GM21717 (cell line): Measurements from ENCODE around the gene FGF7.
"Not testable (repeated sequence)": the region's sequence is repeated elsewhere in the genome, so short reads cannot be mapped to it uniquely, and the experiment has no call there.

Experiments
- ATAC-seq: cut with Tn5 transposase; IDR thresholded peaks from one replicate; pipeline ENCODE4 v1.9.1; 2021; ENCODE audit warnings: mild to moderate bottlenecking, moderate library complexity; ENCODE audit not compliant: unreplicated experiment

FGF7 gene

DNA sequence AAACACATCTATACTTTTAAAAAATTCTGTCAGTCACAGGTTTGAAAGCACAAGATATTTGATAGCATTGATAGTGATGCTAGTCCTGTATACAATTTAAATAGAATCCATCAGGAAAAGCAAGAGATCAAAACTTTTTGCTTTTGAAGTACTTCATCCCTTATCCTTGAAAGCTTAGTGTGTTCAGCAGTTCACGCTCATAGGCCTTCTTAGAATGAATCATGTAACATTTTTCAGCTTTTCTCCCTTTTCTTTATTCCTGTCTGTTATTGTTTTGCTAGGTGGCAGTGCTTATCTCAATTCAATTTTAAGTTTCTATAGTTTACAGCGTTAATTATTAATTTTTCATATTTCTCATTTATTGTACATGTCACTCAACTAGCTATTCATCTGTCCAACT, 69.1 kb downstream of the FGF7 start:
- ATAC-seq, result no peak

DNA sequence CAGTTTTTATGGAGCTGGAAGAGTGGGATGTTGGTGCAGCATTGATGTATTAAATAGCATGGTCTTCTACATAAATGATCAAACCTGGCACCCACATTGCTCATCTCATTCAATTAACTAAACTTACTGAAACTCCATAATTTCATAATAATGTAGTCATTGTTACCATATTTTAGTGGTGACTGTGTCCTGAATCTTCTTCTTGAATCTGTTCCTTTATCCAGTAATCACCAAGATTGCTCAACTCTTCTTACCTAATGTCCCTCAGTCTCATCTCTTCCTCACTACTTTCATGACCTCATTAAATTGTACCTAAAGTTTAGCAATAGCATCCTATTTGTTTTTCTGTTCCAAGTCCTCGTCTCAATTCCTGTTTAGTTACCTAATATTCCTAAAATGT, 69.8 kb downstream of the FGF7 start:
- no peak for ATAC-seq

DNA sequence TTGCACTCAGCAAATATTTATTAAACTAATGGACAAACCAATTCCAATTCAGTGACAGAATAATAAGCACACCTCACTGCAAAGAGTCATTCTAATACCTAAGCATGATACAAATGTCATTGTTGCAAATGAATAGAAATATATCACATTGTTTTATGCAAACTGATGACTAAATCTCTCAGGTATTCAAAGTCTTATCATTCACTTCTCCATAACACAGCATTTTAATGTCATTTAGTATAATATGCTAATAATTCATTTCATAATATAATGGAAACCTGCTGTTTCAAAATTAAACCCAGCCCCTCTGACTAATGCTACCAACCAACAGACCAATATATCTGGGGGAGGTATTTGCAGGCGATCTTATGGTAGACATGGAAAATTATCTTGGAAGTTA, 71.8 kb downstream of the FGF7 start:
- no peak for ATAC-seq

- no peak for ATAC-seq
Observed at GRCh38 chr15:49495993-49496753, 73.1 kb downstream of the FGF7 start.

- no peak for ATAC-seq
Observed at GRCh38 chr15:49501586-49501985, 78.5 kb downstream of the FGF7 start.

GRCh38 chr15:49506341-49506740, 83.3 kb downstream of the FGF7 start:
- no peak for ATAC-seq

DNA sequence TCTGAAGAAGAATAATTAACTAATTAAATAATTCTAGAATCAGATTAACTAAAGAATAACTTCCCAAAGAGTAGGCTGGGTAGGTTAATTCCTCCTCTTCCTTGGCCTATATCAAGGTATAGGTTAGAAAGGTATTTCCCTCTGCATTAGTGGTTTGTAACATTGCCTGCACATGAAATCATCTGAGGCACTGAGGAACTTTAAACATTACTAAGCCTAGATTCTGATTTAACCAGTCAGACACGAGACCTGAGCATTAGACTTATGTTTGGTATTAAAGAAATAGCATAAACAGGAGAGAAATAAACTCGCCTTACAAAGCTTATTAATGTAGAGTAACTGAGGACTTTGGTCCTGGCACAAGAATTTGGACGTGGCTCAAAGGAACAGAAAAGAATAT, 84.2 kb downstream of the FGF7 start:
- no peak for ATAC-seq

DNA sequence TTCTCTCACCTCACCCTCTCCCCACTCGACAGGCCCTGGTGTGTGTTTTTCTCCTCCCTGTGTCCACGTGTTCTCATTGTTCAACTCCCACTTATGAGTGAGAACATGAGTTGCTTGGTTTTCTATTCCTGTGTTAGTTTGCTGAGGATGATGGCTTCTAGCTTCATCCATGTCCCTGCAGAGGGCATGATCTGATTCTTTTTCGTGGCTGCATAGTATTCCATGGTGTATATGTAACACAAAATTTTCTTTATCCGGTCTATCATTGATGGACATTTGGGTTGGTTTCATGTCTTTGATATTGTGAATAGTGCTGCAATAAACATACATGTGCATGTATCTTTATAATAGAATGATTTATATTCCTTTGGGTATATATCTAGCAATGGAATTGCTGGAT, 89.7 kb downstream of the FGF7 start:
- not testable (repeated sequence) for ATAC-seq

GRCh38 chr15:49521802-49522201, 98.8 kb downstream of the FGF7 start:
- no peak for ATAC-seq

DNA sequence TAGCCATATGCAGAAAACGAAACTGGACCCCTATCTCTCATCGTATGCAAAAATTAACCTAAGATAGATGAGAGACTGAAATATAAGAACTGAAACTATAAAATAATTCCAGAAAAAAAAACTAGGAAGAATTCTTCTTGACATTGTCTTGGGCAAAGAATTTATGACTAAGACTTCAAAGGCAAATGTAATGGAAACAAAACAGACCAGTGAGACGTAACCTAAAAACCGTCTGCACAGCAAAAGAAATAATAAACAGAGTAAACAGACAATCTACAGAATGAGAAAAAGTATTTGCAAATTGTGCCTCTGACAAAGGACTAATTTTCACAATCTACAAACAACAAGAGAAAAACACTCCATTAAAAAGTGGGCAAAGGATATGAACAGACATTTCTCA, 105.2 kb downstream of the FGF7 start:
- no peak for ATAC-seq

DNA sequence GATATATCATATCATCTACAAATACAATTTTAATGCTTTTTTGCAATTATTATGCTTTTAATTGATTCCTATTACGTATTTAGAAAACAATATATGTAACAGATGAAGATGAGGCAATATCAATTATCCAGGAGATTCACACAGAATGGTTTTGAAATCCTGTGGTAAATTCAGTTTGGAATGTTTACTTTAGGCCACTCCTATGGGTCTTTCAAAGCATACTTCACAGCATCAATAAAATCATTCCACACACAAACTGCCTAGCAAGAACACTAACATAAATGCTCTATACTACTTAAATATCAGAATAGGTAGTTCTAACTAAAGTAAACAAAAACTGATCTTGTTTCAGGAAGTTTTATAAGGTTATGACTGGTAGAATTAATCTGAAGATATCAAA, 107.0 kb downstream of the FGF7 start:
- no peak for ATAC-seq
